ENCODE measurements around the gene SIGLEC11. TPM values are rescaled to one million over a fixed set of nuclear protein-coding genes. Genes with fewer than 3 reads are reported as not detected.
A peak's percentile ranks its signal among the peaks of the same experiment; 100 is the strongest.

SIGLEC11 gene
- total RNA-seq, 4 donors from 2014 or later = 2.6 to 7.5 (median 4.3) TPM

GRCh38 chr19:49987159-49987698 lies 26.3 kb upstream of the SIGLEC11 start:
- 15 to 17% methylated on average over 9 of the region's 9 CpGs for WGBS, 2 donors
- Histone ChIP-seq H3K4me1 (peaks cover 0 to 3% (median 0%) of the 10 kb centered on the region in 4 donors), H3K36me3 (peaks cover 3 to 96% (median 13%) of the 10 kb centered on the region in 3 donors), H3K9me3 (no peaks in the 10 kb centered on the region), H3K27me3 (no peaks in the 10 kb centered on the region), H3K4me3 (no peak overlapping the region), H3K27ac (no peak overlapping the region)
- TF ChIP-seq EP300 (IDR thresholded peaks at IDR 0.05) (peak in 1 of 2 donors; percentile 83), POLR2A (IDR thresholded peaks at IDR 0.05) (no peak), CTCF (IDR thresholded peaks at IDR 0.05) (peak in 2 of 5 experiments; percentile 49 to 50)
- DNase-seq (ENCODE audit: low spot score in 2 of 2) = peak; percentile 77 to 91

DNA sequence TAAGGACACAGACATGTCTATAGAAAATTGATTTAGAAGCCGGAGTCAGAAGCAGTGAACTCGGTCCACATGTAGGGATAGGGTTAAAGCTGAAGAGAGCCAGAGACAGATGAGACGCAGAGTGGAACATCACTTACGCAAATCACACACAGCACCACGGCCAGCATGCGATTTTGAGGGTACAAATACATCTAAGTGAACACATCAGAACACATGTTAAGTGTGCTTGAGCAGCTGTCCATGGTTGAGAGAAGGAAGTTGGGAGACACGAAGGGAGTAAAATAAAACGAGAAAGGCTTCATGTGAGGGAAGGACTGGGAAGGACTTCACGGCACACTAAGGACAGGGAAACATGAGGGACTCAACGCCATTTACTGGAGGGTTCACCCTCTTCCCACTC lies 25.4 kb upstream of the SIGLEC11 start:
- TF ChIP-seq EP300 (IDR thresholded peaks at IDR 0.05) = no peak
- TF ChIP-seq CTCF (IDR thresholded peaks at IDR 0.05) = no peak
- TF ChIP-seq POLR2A (IDR thresholded peaks at IDR 0.05) = no peak
- peaks cover 0 to 3% (median 0%) of the 10 kb centered on the region in 4 donors for H3K4me1 ChIP-seq
- no peak for DNase-seq (ENCODE audit: low spot score in 2 of 2)
- H3K27ac ChIP-seq = no peak overlapping the region
- H3K4me3 ChIP-seq = no peak overlapping the region
- H3K27me3 ChIP-seq = no peaks in the 10 kb centered on the region
- no peaks in the 10 kb centered on the region for H3K9me3 ChIP-seq
- H3K36me3 ChIP-seq = peaks cover 3 to 96% (median 12%) of the 10 kb centered on the region in 3 donors
- 91 to 92% methylated on average over 10 of the region's 10 CpGs for WGBS, 2 donors

DNA sequence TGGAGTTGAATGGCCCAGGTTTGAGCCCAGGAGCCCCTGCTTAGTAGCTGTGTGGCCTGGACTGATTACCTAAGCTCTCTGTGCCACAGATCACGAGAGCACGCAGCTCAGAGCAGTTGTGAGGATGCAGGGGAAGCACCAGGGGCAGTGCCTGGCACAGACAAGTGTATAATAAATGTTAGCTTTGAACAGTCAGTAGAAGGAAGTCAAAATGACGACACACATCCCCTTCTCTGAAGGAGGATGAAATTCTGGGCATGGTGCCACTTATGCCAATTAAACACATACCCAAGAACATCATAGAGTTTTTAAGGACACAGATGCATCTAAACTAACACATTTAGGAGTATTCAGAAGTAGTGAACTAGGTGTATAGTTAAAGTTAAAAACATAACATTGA lies 24.9 kb upstream of the SIGLEC11 start:
- Histone ChIP-seq H3K27me3 (no peaks in the 10 kb centered on the region), H3K4me3 (no peak overlapping the region), H3K9me3 (no peaks in the 10 kb centered on the region), H3K27ac (no peak overlapping the region), H3K36me3 (peaks cover 3 to 96% (median 12%) of the 10 kb centered on the region in 3 donors), H3K4me1 (peaks cover 0 to 3% (median 0%) of the 10 kb centered on the region in 4 donors)
- no peak for TF ChIP-seq EP300 (IDR thresholded peaks at IDR 0.05)
- no peak for TF ChIP-seq POLR2A (IDR thresholded peaks at IDR 0.05)
- TF ChIP-seq CTCF (IDR thresholded peaks at IDR 0.05) = no peak
- 72 to 73% methylated on average over 3 of the region's 3 CpGs for WGBS, 2 donors
- no peak for DNase-seq (ENCODE audit: low spot score in 2 of 2)

GRCh38 chr19:49984491-49984890 lies 23.5 kb upstream of the SIGLEC11 start:
- TF ChIP-seq CTCF (IDR thresholded peaks at IDR 0.05) = no peak
- TF ChIP-seq POLR2A (IDR thresholded peaks at IDR 0.05) = no peak
- no peak for TF ChIP-seq EP300 (IDR thresholded peaks at IDR 0.05)
- H3K4me1 ChIP-seq = peaks cover 0 to 3% (median 0%) of the 10 kb centered on the region in 4 donors
- H3K27me3 ChIP-seq = no peaks in the 10 kb centered on the region
- DNase-seq (ENCODE audit: low spot score in 2 of 2) = no peak
- WGBS, 2 donors = 85 to 89% methylated on average over 11 of the region's 11 CpGs
- H3K9me3 ChIP-seq = no peaks in the 10 kb centered on the region
- H3K36me3 ChIP-seq = peaks cover 3 to 96% (median 7%) of the 10 kb centered on the region in 3 donors
- H3K4me3 ChIP-seq = no peak overlapping the region
- H3K27ac ChIP-seq = no peak overlapping the region

GRCh38 chr19:49983645-49984229 lies 22.8 kb upstream of the SIGLEC11 start:
- DNase-seq (ENCODE audit: low spot score in 2 of 2) = peak; percentile 52 to 75
- Histone ChIP-seq H3K9me3 (no peaks in the 10 kb centered on the region), H3K27me3 (no peaks in the 10 kb centered on the region), H3K4me1 (peaks cover 0 to 3% (median 0%) of the 10 kb centered on the region in 4 donors), H3K27ac (no peak overlapping the region), H3K36me3 (peaks cover 3 to 96% (median 4%) of the 10 kb centered on the region in 3 donors), H3K4me3 (no peak overlapping the region)
- TF ChIP-seq EP300 (IDR thresholded peaks at IDR 0.05) (no peak), CTCF (IDR thresholded peaks at IDR 0.05) (peak; percentile 65 to 86 (median 78))
- WGBS, 2 donors = 34 to 44% methylated on average over 10 of the region's 10 CpGs
